SKM-1 treated with dmso at 0.1 percent for 144 hours (cell line): ENCODE measurements around the gene EME2.
"Not testable (repeated sequence)": the region's sequence is repeated elsewhere in the genome, so short reads cannot be mapped to it uniquely, and the experiment has no call there.

Experiments used
- DNase-seq: peaks from one replicate; lab custom pipeline; 2025; ENCODE audit not compliant: unreplicated experiment; lab: John Stamatoyannopoulos, UW

Gene EME2

GRCh38 chr16:1790611-1791255 lies 18.1 kb downstream of the EME2 start:
- DNase-seq, result no peak

- no peak for DNase-seq
Observed at GRCh38 chr16:1791256-1791942, 18.8 kb downstream of the EME2 start.

DNA sequence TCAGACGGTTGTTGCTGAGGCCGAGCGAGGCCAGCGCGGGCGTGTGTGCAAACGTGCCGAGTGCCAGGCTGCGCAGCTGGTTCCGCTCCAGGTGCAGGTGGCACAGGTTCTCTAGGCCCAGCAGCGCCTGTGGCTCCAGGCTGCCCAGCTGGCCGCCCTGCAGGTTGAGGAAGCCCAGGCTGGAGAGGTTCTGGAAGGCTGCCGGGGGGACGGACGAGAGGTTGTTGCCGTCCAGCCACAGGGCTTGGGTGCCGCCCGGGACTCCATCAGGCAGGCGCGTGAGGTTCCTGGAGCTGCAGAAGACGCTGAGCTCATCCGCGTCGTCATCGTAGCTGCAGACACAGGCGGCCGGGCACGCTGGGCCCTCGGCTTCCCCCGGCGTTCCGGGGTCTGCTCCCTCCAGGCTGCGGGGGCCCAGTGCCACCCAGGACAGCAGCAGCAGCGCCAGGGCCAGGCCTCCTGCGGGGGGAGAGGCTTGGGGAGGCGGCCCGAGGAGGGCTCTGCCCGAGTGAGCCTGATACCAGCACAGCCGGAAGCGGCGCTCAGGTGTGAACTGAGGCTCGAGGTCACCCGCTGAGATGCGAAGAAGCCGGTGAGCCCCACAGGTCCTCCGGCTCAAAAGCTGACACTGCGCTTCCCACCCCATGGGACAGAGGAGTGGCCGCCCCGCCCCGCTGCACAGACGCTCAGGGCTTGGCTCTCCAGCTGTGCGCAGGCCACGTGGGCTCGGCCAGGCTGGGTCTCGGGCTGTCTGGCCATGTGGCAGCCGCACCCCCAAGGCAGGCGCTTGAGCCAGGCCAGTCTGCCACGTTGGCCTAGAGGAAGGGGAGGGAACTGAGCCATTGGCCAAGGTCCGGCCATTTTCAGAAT lies 19.6 kb downstream of the EME2 start:
- no peak for DNase-seq

DNA sequence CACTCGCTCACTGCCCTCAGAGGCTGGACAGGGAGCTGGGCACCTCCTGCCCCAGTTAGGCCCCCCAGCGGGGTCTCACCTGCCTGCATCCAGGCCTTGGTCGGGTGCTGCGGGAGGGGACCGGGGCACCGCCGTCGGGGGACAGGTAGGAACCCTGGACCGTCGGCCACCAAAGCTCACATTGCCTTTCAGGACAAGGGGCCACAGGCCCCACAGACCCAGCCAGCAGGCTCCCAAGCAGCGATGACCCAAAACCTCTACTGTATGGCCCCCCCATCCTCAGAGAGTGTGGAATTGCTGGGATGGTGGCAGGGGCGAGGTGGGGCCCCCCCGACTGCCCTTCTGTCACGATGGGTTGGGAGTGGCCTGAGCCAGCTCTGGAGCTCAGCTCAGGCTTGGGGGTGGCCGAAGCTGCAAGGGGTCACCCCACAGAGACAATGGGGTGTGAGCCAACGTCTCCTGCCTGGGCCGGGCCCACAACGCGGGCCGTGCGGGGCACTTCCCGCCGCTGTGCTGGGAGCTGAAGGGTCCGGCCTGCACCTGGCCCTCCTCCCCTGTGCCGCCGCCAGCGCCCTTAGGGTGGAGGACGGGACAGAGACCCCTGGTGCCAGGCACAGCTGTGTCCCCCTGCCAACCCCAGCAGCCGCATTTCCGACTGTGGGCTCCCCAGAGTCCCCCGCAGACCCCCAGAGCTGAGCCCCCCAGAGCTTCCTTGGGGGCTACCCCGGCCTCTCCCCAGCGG lies 20.4 kb downstream of the EME2 start:
- DNase-seq, result no peak

GRCh38 chr16:1793578-1794220 lies 21.1 kb downstream of the EME2 start, which contains the start of gene IGFALS:
Gene IGFALS, minus strand, starts transcription at chr16:1793705. Its CDS starts 53 bp downstream, at chr16:1793652.
- DNase-seq, result no peak

GRCh38 chr16:1794221-1794871 lies 21.7 kb downstream of the EME2 start:
- no peak for DNase-seq

DNA sequence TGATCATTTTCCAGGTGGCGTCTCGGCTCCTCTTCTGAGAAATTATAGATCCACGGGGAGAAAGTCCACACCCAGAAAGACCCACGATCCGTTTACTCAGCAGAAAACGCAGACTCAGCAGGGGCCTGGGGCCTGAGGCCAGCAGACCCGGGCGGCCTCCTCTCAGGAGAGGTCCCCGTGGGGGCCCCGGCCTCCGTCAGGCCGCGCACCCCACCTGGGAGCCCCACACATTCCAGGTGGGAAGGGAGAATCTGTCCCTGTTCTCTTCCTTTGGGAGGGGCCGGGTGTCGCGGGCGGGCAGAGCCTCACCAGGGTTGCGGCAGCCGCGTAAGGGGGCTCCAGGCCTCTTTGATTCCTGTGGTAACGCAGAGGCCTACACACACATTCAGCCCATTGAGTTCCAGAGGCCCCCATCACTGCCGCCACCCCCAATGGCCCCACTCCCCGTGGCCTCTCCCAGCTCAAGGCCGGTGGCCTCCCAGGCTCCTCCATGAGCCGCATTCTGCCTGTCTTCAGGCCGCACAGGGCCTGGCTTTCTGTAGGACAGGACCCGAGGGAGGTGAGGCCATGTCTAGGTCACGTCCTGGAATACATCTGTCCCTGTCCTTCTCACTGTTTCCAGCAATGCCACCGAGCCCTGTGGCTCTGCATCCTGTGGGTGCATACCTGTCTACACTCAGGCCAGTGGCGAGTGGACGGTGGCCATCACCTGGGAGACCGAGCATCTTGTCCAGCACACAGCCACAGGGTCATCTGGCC lies 22.5 kb downstream of the EME2 start:
- DNase-seq, result no peak

GRCh38 chr16:1799263-1799662 lies 26.7 kb downstream of the EME2 start:
- not testable (repeated sequence) for DNase-seq

- DNase-seq, result no peak
Observed at GRCh38 chr16:1800701-1801100, 28.1 kb downstream of the EME2 start.

- no peak for DNase-seq
Observed at GRCh38 chr16:1807626-1808025, 35.0 kb downstream of the EME2 start.

DNA sequence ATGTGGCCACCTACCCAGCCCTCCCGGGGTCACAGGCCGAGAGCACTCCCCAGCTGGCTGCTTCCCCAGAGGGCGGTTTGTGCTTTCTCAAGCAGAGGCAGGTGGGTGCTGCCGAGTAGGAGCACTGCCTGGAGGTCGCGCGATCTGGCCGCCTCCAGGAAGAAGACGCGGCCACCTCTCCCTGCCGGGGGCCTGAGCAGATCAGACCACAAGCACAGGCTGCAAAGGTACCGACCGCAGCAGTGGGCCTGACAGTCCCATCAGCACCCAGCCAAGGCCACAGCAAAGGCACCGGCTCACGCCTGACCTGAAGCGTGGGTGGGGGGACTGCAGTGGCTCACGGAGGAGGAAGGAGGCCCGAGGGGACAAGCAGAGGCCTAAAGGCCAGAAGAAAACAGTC lies 36.1 kb downstream of the EME2 start:
- no peak for DNase-seq

DNA sequence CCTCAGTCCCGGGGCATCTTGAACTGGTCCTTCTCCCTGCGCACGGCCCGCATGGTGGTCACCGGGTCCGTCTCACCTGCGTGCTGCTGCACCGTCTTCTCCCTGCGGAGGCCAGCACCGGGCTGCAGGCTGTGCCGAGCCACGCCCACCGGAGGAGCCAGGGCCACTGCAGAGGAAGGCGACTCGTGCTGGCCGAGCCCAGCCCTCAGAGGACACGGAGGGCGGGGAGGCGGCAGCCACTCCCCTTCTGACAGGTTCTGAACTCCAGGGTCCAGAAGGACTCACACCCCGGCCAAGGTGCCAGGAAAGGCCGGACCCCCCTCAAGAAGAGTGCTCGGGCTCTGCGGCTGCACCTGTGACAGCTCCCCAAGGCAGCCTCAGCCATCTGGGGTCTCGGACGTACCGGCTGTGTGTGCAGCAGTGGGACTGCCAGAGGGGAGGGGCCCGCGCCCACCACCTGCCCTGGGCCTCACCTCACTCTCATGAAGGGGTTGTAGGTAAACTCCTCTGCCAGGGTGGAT lies 36.7 kb downstream of the EME2 start:
- DNase-seq, result no peak

GRCh38 chr16:1810106-1810505 lies 37.5 kb downstream of the EME2 start:
- no peak for DNase-seq

- no peak for DNase-seq
Observed at GRCh38 chr16:1810536-1810935, 37.9 kb downstream of the EME2 start.

- no peak for DNase-seq
Observed at GRCh38 chr16:1812732-1813163, 40.1 kb downstream of the EME2 start.

GRCh38 chr16:1815461-1815860 lies 42.9 kb downstream of the EME2 start:
- no peak for DNase-seq

GRCh38 chr16:1816396-1817275 lies 44.0 kb downstream of the EME2 start:
- DNase-seq, result no peak

DNA sequence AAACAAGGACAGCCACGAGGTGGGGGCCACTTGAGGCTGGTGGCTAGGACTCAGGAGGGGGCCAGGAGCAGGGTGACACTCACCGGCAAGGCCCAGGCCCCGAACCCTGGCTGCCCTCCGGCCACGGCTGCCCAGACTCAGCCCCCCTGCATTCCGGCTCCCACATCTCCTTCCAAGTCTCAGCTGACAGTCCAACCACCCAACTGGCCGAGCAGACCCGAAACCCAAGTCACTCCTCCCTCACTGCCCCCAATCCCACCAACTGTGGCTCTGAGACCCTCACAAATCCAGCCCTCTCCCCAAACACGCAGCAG lies 44.6 kb downstream of the EME2 start:
- DNase-seq, result no peak
